ENCODE data around the gene C10orf95.

DNA sequence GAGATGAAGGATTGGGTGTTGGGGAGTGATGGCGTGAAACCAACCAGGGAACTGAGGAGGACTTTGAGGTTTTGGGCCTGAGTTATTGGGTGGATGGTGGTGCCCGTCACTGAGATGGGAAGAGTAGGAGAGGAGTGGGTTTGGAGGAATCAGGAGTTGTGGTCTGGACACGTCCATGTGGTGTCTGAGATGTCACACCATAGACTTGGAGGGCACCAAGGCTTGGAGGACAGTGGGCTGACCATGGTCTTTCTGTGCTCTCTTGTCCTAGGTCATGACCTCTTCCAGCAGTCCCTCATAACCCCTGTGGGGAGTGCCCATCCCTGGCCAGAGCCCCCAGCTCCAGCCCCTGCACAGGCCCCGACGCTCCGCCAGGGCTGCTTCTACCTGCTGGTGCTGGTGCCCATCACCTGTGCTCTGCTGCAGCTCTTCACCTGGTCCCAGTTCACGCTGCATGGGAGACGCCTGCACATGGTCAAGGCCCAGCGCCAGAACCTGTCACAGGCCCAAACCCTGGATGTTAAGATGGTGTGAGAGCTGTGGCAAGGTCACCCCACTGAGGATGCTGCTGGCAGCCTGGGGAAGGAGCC lies 24.2 kb upstream of the C10orf95 start:
- TF ChIP-seq, protein P1, sequence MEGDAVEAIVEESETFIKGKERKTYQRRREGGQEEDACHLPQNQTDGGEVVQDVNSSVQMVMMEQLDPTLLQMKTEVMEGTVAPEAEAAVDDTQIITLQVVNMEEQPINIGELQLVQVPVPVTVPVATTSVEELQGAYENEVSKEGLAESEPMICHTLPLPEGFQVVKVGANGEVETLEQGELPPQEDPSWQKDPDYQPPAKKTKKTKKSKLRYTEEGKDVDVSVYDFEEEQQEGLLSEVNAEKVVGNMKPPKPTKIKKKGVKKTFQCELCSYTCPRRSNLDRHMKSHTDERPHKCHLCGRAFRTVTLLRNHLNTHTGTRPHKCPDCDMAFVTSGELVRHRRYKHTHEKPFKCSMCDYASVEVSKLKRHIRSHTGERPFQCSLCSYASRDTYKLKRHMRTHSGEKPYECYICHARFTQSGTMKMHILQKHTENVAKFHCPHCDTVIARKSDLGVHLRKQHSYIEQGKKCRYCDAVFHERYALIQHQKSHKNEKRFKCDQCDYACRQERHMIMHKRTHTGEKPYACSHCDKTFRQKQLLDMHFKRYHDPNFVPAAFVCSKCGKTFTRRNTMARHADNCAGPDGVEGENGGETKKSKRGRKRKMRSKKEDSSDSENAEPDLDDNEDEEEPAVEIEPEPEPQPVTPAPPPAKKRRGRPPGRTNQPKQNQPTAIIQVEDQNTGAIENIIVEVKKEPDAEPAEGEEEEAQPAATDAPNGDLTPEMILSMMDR (IDR thresholded peaks at IDR 0.05), result no peak
- peak in 2 of 4 donors; percentile 36 to 56 for TF ChIP-seq POLR2AphosphoS5 (IDR thresholded peaks at IDR 0.05)

All from sigmoid colon (tissue), 4 donors.